ENCODE data around the gene ZSCAN4. TPM values are rescaled to one million over a fixed set of nuclear protein-coding genes. Genes with fewer than 3 reads are reported as not detected.

ZSCAN4 gene
- total RNA-seq, 1 experiment from 2014 or later: not detected

DNA sequence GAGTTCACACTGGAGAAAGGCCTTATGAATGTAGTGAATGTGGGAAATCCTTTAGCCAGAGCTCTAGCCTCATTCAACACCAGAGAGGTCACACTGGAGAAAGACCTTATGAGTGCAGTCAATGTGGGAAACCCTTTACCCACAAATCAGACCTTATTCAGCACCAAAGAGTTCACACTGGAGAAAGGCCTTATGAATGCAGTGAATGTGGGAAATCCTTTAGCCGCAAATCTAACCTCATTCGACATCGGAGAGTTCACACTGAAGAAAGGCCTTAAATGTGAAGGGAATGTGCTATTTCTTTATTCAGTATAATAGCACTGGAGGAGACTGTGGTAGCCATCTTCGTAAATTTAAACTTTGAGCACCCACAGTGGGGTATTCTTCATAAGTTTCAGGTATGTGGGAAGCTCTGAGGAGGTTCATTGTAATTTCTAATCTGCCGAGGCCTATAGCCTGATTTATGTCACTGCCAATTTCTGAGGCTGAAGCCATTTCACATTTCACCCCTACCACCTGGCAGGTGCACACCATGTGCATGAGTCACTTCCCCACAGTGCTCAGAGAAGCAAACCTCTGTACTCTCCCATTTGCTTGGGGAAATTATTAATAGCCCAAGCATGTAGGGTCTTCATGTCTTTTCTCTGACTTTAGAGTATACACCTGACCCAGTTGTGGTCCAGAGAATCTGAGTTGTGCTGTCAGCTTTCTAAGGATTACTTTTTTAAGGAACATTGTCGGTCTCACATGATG is 19.5 kb downstream of the ZSCAN4 start:
- H3K36me3 Mint-ChIP-seq (ENCODE audit: insufficient read depth in 1 of 3, low read depth in 3 of 3): peaks cover 84 to 85% (median 85%) of the 10 kb centered on the region in 3 experiments
- peaks cover 1% of the 10 kb centered on the region; the same call in 1 of the 2 replicates for H3K27me3 Mint-ChIP-seq (ENCODE audit: low read depth)
- no peak overlapping the region for H2AK5ac ChIP-seq (ENCODE audit: insufficient read length, low read length)
- no peaks in the 10 kb centered on the region for H4K20me1 ChIP-seq (ENCODE audit: control insufficient read depth, insufficient read depth, insufficient read length)
- peaks cover 68 to 70% of the 10 kb centered on the region in 2 experiments for H3K9me3 Mint-ChIP-seq
- no peak overlapping the region for H3K14ac ChIP-seq (ENCODE audit: insufficient read depth, low read length)
- H2BK120ac ChIP-seq (ENCODE audit: low read depth, low read length, poor library complexity, severe bottlenecking): no peak overlapping the region
- WGBS (ENCODE audit: extremely low coverage, insufficient read length, low lambda C conversion rate): no CpG with 5 or more reads among the region's 6 CpGs
- no peak overlapping the region for H2BK12ac ChIP-seq (ENCODE audit: insufficient read length, low read depth, low read length)
- no peak overlapping the region for H3K56ac ChIP-seq (ENCODE audit: insufficient read length, low read depth, low read length)
- TF ChIP-seq CTCF (conservative IDR thresholded peaks at IDR 0.05): no peak
- H3K27ac ChIP-seq (ENCODE audit: insufficient read length, low read depth, low read length): no peak overlapping the region
- H2BK15ac ChIP-seq (ENCODE audit: low read depth, low read length): no peak overlapping the region
- H3K9ac ChIP-seq (ENCODE audit: extremely low read depth, insufficient read length, low read length): no peak overlapping the region
- H4K5ac ChIP-seq (ENCODE audit: insufficient read length, low read depth, low read length): no peak overlapping the region
- no peak overlapping the region for H2BK20ac ChIP-seq (ENCODE audit: low read depth, low read length, poor library complexity, severe bottlenecking)
- peaks cover 24% of the 10 kb centered on the region for H3K79me1 ChIP-seq (ENCODE audit: insufficient read depth, low read depth, low read length, poor library complexity, severe bottlenecking)
- no peak overlapping the region for H3K4ac ChIP-seq (ENCODE audit: low read depth, low read length)
- no peak overlapping the region for H2AFZ ChIP-seq (ENCODE audit: low read length)
- peaks cover 43% of the 10 kb centered on the region; the same call in 1 of the 2 replicates for H3K79me2 ChIP-seq (ENCODE audit: insufficient read depth, low read length)
- H3K4me2 ChIP-seq (ENCODE audit: insufficient read depth, insufficient read length, low read length): no peak overlapping the region
- no peaks in the 10 kb centered on the region for H3K27me3 ChIP-seq (ENCODE audit: insufficient read depth, low read length)
- no peaks in the 10 kb centered on the region for H3K23me2 ChIP-seq (ENCODE audit: insufficient read length, low read depth, low read length, poor library complexity, severe bottlenecking)
- peaks cover 47% of the 10 kb centered on the region for H3K9me3 ChIP-seq (ENCODE audit: control insufficient read depth, low read depth, low read length)
- H3K4me1 Mint-ChIP-seq: peaks cover 6 to 8% of the 10 kb centered on the region in 2 experiments
- no peak overlapping the region for H2BK5ac ChIP-seq (ENCODE audit: insufficient read length, low read length)
- H3K23ac ChIP-seq (ENCODE audit: insufficient read length, low read depth, low read length): no peak overlapping the region
- no peak overlapping the region for H4K8ac ChIP-seq (replicated peaks; ENCODE audit: insufficient read length, low read depth, low read length)
- H3K4me3 Mint-ChIP-seq: no peak overlapping the region
- no peak overlapping the region for H4K91ac ChIP-seq (ENCODE audit: insufficient read length, low read depth, low read length)
- no peak overlapping the region for H3K27ac Mint-ChIP-seq
- no peak overlapping the region for H3T11ph ChIP-seq (ENCODE audit: low read length)
- no peaks in the 10 kb centered on the region for H3K4me1 ChIP-seq (ENCODE audit: insufficient read depth, low read length)
- DNase-seq: peak; percentile 3
- no peak overlapping the region for H3K18ac ChIP-seq (ENCODE audit: insufficient read length, low read depth, low read length)

Measured in H9 (cell line).